ENCODE results near the gene KRAS. TPM values are rescaled to one million over a fixed set of nuclear protein-coding genes. Genes with fewer than 3 reads are reported as not detected.

Gene KRAS
- total RNA-seq, 1 experiment from 2014 or later = 47.5 TPM

DNA sequence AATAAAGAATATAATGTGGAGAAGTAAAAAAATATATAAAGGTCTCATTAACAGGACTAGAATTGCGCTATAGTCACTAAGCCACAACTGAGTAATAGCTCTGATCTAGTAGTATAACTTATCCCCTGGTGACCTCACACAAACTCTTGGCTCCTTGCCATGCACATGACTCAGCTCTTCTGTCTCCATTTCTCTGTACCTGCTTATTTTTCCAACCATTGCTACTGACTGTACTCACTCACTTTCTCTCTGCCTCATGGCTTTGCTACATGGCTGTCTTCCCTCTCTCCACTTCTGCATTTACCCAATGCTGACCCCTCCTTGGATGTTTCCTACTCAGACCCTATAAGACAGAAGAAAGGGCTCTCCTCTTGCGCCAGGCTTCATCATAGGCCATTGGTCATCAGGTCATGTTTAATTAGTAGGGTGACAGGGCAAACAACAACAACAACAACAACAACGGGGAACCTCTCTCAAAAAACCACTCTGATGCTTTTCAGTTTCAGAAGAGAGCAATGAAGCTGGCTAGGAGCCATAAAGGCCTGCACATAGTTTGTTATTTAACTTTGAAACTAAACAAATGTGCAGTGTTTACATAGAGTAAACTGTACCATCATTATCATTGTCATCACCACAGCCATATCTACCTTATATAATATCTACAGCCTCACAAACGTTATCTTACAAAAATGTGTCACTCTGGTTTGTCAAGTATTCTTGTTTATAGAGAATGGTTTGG is 25.6 kb upstream of the KRAS start:
- no CpG with 5 or more reads among the region's 4 CpGs for WGBS (ENCODE audit: extremely low coverage, insufficient read length, low lambda C conversion rate)
- Histone ChIP-seq H3K23ac (ENCODE audit: insufficient read length, low read depth, low read length) (no peak overlapping the region), H4K5ac (ENCODE audit: insufficient read length, low read depth, low read length) (no peak overlapping the region), H3K9ac (ENCODE audit: extremely low read depth, insufficient read length, low read length) (no peak overlapping the region), H2BK120ac (ENCODE audit: low read depth, low read length, poor library complexity, severe bottlenecking) (no peak overlapping the region), H3K56ac (ENCODE audit: insufficient read length, low read depth, low read length) (no peak overlapping the region), H3K27me3 (ENCODE audit: insufficient read depth, low read length) (no peaks in the 10 kb centered on the region), H3K23me2 (ENCODE audit: insufficient read length, low read depth, low read length, poor library complexity, severe bottlenecking) (no peaks in the 10 kb centered on the region), H4K91ac (ENCODE audit: insufficient read length, low read depth, low read length) (no peak overlapping the region), H2AK5ac (ENCODE audit: insufficient read length, low read length) (no peak overlapping the region), H2BK5ac (ENCODE audit: insufficient read length, low read length) (no peak overlapping the region), H4K20me1 (ENCODE audit: control insufficient read depth, insufficient read depth, insufficient read length) (no peaks in the 10 kb centered on the region), H3K4me2 (ENCODE audit: insufficient read depth, insufficient read length, low read length) (no peak overlapping the region), H3K79me2 (ENCODE audit: insufficient read depth, low read length) (no peaks in the 10 kb centered on the region), H2BK12ac (ENCODE audit: insufficient read length, low read depth, low read length) (no peak overlapping the region), H3K4me1 (ENCODE audit: insufficient read depth, low read length) (no peaks in the 10 kb centered on the region), H3K4ac (ENCODE audit: low read depth, low read length) (no peak overlapping the region), H2AFZ (ENCODE audit: low read length) (no peak overlapping the region), H3K14ac (ENCODE audit: insufficient read depth, low read length) (no peak overlapping the region), H4K8ac (replicated peaks; ENCODE audit: insufficient read length, low read depth, low read length) (no peak overlapping the region), H3K18ac (ENCODE audit: insufficient read length, low read depth, low read length) (no peak overlapping the region), H3T11ph (ENCODE audit: low read length) (no peak overlapping the region), H2BK15ac (ENCODE audit: low read depth, low read length) (no peak overlapping the region), H2BK20ac (ENCODE audit: low read depth, low read length, poor library complexity, severe bottlenecking) (no peak overlapping the region), H3K27ac (ENCODE audit: insufficient read length, low read depth, low read length) (no peak overlapping the region), H3K9me3 (ENCODE audit: control insufficient read depth, low read depth, low read length) (no peaks in the 10 kb centered on the region), H3K79me1 (ENCODE audit: insufficient read depth, low read depth, low read length, poor library complexity, severe bottlenecking) (no peaks in the 10 kb centered on the region)
- no peak for DNase-seq
- H3K4me3 Mint-ChIP-seq = no peak overlapping the region
- H3K27me3 Mint-ChIP-seq (ENCODE audit: low read depth) = no peaks in the 10 kb centered on the region; the same call in 1 of the 2 replicates
- H3K36me3 Mint-ChIP-seq (ENCODE audit: insufficient read depth in 1 of 3, low read depth in 3 of 3) = no peaks in the 10 kb centered on the region
- H3K9me3 Mint-ChIP-seq = no peaks in the 10 kb centered on the region
- no peak for TF ChIP-seq CTCF (conservative IDR thresholded peaks at IDR 0.05)
- H3K4me1 Mint-ChIP-seq = no peaks in the 10 kb centered on the region
- H3K27ac Mint-ChIP-seq = peak overlapping the region in 1 of 3 experiments; percentile 17; a peak in 2 of 7 replicates
